ENCODE measurements around the gene IFITM2.

The IFITM2 gene

DNA sequence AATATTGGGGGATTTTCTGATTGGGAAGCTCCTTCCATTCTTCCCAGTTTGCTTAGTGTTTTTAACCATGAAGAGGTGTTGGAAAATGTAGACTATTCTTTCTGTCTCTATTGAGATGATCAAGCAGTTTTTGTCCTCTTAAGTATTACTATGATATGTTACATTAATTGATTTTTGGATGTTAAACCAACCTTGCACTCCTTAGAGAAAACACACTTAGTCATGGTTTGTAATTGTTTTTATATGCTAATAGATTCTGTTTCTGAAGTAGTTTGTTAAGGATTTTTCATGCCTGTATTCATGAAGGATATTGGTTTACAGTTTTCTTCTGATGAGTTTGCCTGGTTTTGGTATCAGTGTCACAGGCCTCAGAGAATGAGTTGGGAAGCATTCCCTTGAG lies 31.4 kb upstream of the IFITM2 start:
- no peak for DNase-seq (ENCODE audit: low read depth)
- no peak overlapping the region for H3K4me3 ChIP-seq (ENCODE audit: low read depth, low read length)
- TF ChIP-seq MYC (IDR thresholded peaks at IDR 0.05; ENCODE audit: low read depth, low read length) (no peak), POLR2A (IDR thresholded peaks at IDR 0.05; ENCODE audit: extremely low read depth, insufficient read length) (no peak), CTCF (IDR thresholded peaks at IDR 0.05; ENCODE audit: low read depth, low read length) (no peak)
- TF ChIP-seq, protein P1, sequence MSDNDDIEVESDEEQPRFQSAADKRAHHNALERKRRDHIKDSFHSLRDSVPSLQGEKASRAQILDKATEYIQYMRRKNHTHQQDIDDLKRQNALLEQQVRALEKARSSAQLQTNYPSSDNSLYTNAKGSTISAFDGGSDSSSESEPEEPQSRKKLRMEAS (IDR thresholded peaks at IDR 0.05; ENCODE audit: low read depth, low read length): no peak

DNA sequence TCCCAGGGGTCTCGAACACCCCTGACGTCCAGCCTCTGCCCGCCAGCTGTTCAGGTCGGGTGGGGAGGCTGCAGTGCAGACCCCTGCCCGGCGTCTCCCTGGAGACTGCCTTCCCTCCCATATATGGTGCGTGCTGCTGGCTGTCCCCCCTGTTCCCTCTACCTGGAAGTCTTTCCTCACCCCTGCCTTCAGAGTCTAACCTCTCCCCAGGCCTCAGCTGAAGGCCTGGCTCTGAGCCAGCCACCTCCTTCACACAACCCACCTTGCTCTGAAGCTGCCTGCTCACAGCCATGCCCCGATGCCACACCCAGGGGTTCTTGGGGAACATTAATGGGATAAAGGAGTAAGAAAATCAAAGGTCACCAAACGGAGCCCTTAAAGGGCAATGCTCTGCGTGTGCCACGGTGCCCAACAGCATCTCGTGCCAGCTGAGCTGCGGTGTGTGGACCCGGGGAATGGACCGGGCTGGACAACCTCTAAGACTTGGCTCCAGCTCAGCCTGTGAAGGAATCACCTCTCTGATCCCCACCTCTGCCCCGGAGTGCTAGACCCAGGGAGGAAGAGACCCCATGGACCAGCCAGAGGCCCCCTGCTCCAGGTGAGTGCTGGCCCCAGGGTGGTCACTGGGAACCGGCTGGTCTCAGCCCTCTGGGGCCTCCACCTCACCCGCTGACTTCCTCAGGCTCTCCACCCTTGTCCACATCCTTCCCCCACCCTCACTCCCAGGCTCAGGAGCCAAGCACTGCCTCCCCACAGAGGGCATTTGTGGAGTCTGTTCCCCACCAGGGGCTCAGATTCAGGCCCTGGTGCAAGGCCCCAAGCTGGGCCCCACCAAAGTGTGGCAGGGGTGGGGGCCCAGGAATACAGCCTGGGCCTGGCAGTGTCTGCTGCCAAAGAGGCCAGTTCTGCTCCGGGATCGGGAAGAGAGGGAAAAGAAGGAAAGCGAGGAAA lies 29.3 kb upstream of the IFITM2 start, which contains the start of gene NLRP6:
Gene NLRP6 (plus strand): TSS at position 407 of the 951 bp plus-strand sequence. CDS start 163 bp downstream, at position 570.
- no peak within 1 kb of the TSS for H3K4me3 ChIP-seq (ENCODE audit: low read depth, low read length)
- TF ChIP-seq CTCF (IDR thresholded peaks at IDR 0.05; ENCODE audit: low read depth, low read length) (no peak), MYC (IDR thresholded peaks at IDR 0.05; ENCODE audit: low read depth, low read length) (no peak), POLR2A (IDR thresholded peaks at IDR 0.05; ENCODE audit: extremely low read depth, insufficient read length) (no peak)
- TF ChIP-seq, protein P1 (IDR thresholded peaks at IDR 0.05; ENCODE audit: low read depth, low read length): no peak
- no peak for DNase-seq (ENCODE audit: low read depth)

DNA sequence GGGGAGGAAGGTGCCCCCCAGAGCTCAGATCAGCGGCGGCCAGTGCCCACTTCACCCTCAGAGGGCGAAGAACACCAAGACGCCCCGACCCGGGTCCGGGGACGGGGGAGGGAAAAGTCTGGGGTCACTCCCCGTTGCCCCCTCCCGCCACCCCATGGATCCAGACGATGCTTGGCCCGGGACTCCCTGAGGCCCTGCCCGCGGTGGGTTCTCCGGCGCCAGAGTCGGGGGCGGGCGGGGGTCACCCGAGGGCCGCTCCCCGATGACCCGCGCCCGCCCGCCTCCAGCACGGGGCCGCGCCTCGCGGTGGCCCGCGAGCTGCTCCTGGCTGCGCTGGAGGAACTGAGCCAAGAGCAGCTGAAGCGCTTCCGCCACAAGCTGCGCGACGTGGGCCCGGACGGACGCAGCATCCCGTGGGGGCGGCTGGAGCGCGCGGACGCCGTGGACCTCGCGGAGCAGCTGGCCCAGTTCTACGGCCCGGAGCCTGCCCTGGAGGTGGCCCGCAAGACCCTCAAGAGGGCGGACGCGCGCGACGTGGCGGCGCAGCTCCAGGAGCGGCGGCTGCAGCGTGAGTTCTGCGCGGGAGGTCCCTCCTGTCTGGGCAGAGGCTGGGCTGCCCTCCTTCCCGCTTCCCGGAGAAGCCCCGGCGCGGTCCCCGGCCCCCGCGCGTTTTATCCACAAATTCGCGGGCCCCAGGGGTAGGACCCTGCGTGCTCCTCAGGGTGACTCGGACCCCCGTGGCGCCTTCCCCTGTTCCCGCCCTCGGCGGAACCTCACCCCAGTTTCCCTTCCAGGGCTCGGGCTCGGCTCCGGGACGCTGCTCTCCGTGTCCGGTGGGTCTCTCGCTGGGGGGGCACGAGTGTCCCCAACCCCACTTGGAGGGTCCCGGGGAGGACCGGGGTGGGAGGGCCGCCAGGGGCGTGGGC lies 28.3 kb upstream of the IFITM2 start:
- DNase-seq (ENCODE audit: low read depth): no peak
- no peak overlapping the region for H3K4me3 ChIP-seq (ENCODE audit: low read depth, low read length)
- TF ChIP-seq POLR2A (IDR thresholded peaks at IDR 0.05; ENCODE audit: extremely low read depth, insufficient read length) (no peak), CTCF (IDR thresholded peaks at IDR 0.05; ENCODE audit: low read depth, low read length) (no peak), MYC (IDR thresholded peaks at IDR 0.05; ENCODE audit: low read depth, low read length) (no peak)
- TF ChIP-seq, protein P1 (IDR thresholded peaks at IDR 0.05; ENCODE audit: low read depth, low read length): no peak

DNA sequence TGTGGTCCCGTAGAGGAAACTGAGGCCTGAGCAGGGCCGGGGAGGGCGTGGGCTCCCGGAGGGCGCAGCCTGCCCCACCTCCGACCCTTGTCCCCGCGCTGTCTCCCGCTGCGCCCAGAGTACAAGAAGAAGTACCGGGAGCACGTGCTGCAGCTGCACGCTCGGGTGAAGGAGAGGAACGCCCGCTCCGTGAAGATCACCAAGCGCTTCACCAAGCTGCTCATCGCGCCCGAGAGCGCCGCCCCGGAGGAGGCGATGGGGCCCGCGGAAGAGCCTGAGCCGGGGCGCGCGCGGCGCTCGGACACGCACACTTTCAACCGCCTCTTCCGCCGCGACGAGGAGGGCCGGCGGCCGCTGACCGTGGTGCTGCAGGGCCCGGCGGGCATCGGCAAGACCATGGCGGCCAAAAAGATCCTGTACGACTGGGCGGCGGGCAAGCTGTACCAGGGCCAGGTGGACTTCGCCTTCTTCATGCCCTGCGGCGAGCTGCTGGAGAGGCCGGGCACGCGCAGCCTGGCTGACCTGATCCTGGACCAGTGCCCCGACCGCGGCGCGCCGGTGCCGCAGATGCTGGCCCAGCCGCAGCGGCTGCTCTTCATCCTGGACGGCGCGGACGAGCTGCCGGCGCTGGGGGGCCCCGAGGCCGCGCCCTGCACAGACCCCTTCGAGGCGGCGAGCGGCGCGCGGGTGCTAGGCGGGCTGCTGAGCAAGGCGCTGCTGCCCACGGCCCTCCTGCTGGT lies 27.5 kb upstream of the IFITM2 start:
- DNase-seq (ENCODE audit: low read depth): no peak
- H3K4me3 ChIP-seq (ENCODE audit: low read depth, low read length): no peak overlapping the region
- TF ChIP-seq CTCF (IDR thresholded peaks at IDR 0.05; ENCODE audit: low read depth, low read length) (no peak), POLR2A (IDR thresholded peaks at IDR 0.05; ENCODE audit: extremely low read depth, insufficient read length) (no peak), MYC (IDR thresholded peaks at IDR 0.05; ENCODE audit: low read depth, low read length) (no peak)
- TF ChIP-seq, protein P1 (IDR thresholded peaks at IDR 0.05; ENCODE audit: low read depth, low read length): no peak
